RKO (cell line): ENCODE data around the gene CHRM2.

Experiments
- DNase-seq: peaks from one replicate; pipeline ENCODE4 v3.0.0-alpha.2; 2016; ENCODE audit warnings: low spot score

The CHRM2 gene

GRCh38 chr7:136957391-136957790, 88.9 kb downstream of the CHRM2 start:
- DNase-seq = no peak

GRCh38 chr7:136958016-136958415, 89.6 kb downstream of the CHRM2 start:
- no peak for DNase-seq

GRCh38 chr7:136964347-136964746, 95.9 kb downstream of the CHRM2 start:
- no peak for DNase-seq

GRCh38 chr7:136966825-136967224, 98.4 kb downstream of the CHRM2 start:
- DNase-seq = no peak

- no peak for DNase-seq
Measured at GRCh38 chr7:136969761-136970160, 101.3 kb downstream of the CHRM2 start.

- no peak for DNase-seq
Measured at GRCh38 chr7:136971776-136972175, 103.3 kb downstream of the CHRM2 start.

GRCh38 chr7:136976504-136977251, 108.2 kb downstream of the CHRM2 start:
- DNase-seq = no peak

- DNase-seq = no peak
Measured at GRCh38 chr7:136993377-136993776, 124.9 kb downstream of the CHRM2 start.

- DNase-seq = no peak
Measured at GRCh38 chr7:136997735-136998134, 129.3 kb downstream of the CHRM2 start.

GRCh38 chr7:136998495-136998894, 130.0 kb downstream of the CHRM2 start:
- DNase-seq = no peak

- DNase-seq = no peak
Measured at GRCh38 chr7:137000621-137001020, 132.2 kb downstream of the CHRM2 start.

- no peak for DNase-seq
Measured at GRCh38 chr7:137001041-137001440, 132.6 kb downstream of the CHRM2 start.

GRCh38 chr7:137001478-137001877, 133.0 kb downstream of the CHRM2 start:
- DNase-seq = no peak

- DNase-seq = no peak
Measured at GRCh38 chr7:137003086-137003485, 134.6 kb downstream of the CHRM2 start.

- no peak for DNase-seq
Measured at GRCh38 chr7:137003566-137003965, 135.1 kb downstream of the CHRM2 start.

- no peak for DNase-seq
Measured at GRCh38 chr7:137005873-137006272, 137.4 kb downstream of the CHRM2 start.

GRCh38 chr7:137006293-137006692, 137.8 kb downstream of the CHRM2 start:
- no peak for DNase-seq

GRCh38 chr7:137007001-137007694, 138.7 kb downstream of the CHRM2 start:
- DNase-seq = no peak

GRCh38 chr7:137009404-137009803, 141.0 kb downstream of the CHRM2 start:
- DNase-seq = no peak

- DNase-seq = no peak
Measured at GRCh38 chr7:137015015-137015414, 146.6 kb downstream of the CHRM2 start.

- DNase-seq = no peak
Measured at GRCh38 chr7:137017221-137017620, 148.8 kb downstream of the CHRM2 start.

GRCh38 chr7:137018468-137018867, 150.0 kb downstream of the CHRM2 start:
- DNase-seq = no peak

- DNase-seq = no peak
Measured at GRCh38 chr7:137020351-137020750, 151.9 kb downstream of the CHRM2 start.
